GM23338 (cell line): Measurements from ENCODE around the gene LRRC18. TPM values are rescaled to one million over a fixed set of nuclear protein-coding genes. Genes with fewer than 3 reads are reported as not detected.

Experiments used
- ATAC-seq: fragments of 200-7000 bp; cut with Tn5 transposase; 3 replicates; pipeline ENCODE4 v1.9.1; 2020
- DNase-seq: peaks from one replicate; pipeline ENCODE4 v3.0.0-alpha.2; 2015; ENCODE audit warnings: low spot score
- H2AFZ ChIP-seq: fragments of 200-600 bp; sonication (generic); 2 replicates; pipeline ENCODE4 v1.8.0; 2016; ENCODE audit warnings: antibody characterized with exemption, mild to moderate bottlenecking, moderate library complexity
- H3F3A ChIP-seq: fragments of 200-600 bp; sonication (generic); replicated peaks from 2 replicates; pipeline ENCODE4 v1.8.0; 2017; ENCODE audit warnings: antibody characterized with exemption, mixed run types, low read depth
- H3K27ac ChIP-seq: fragments of 200-600 bp; sonication (generic); 2 replicates; pipeline ENCODE4 v1.6.1; 2016; ENCODE audit warnings: low read depth
- H3K27me3 ChIP-seq: fragments of 200-600 bp; sonication (generic); 2 replicates; pipeline ENCODE4 v1.8.0; 2016; ENCODE audit warnings: mild to moderate bottlenecking, mixed run types, moderate library complexity; ENCODE audit not compliant: insufficient read depth
- H3K36me3 ChIP-seq: fragments of 200-600 bp; sonication (generic); 2 replicates; pipeline ENCODE4 v1.8.0; 2016; ENCODE audit warnings: mild to moderate bottlenecking; ENCODE audit not compliant: insufficient read depth
- H3K4me1 ChIP-seq: fragments of 200-600 bp; sonication (generic); 2 replicates; pipeline ENCODE4 v1.8.0; 2016; ENCODE audit warnings: mild to moderate bottlenecking, moderate library complexity; ENCODE audit not compliant: insufficient read depth
- H3K4me2 ChIP-seq: fragments of 200-600 bp; sonication (generic); 2 replicates; pipeline ENCODE4 v1.7.1; 2017; ENCODE audit warnings: mixed run types
- H3K4me3 ChIP-seq: fragments of 200-600 bp; sonication (generic); 2 replicates; pipeline ENCODE4 v1.6.1; 2016; ENCODE audit warnings: mixed run types
- H3K79me2 ChIP-seq: fragments of 200-600 bp; sonication (generic); replicated peaks from 2 replicates; pipeline ENCODE4 v1.8.0; 2017; ENCODE audit warnings: mild to moderate bottlenecking; ENCODE audit not compliant: insufficient read depth
- H3K9me2 ChIP-seq: fragments of 200-600 bp; sonication (generic); 2 replicates; pipeline ENCODE4 v1.8.0; 2017; ENCODE audit not compliant: insufficient read depth
- H4K20me1 ChIP-seq: fragments of 200-600 bp; sonication (generic); replicated peaks from 2 replicates; pipeline ENCODE4 v1.8.0; 2017; ENCODE audit warnings: mild to moderate bottlenecking; ENCODE audit not compliant: insufficient read depth
- H3K27ac Mint-ChIP-seq: 2 replicates; pipeline ENCODE4 v1.8.0; 2020; ENCODE audit warnings: inconsistent platforms, mild to moderate bottlenecking, moderate library complexity, mixed read lengths
- H3K27me3 Mint-ChIP-seq: 3 replicates; pipeline ENCODE4 v1.8.0; 2022; ENCODE audit warnings: low read depth, mild to moderate bottlenecking, moderate library complexity, mixed read lengths, inconsistent platforms; ENCODE audit not compliant: insufficient read depth, poor library complexity
- H3K36me3 Mint-ChIP-seq: 3 replicates; pipeline ENCODE4 v1.8.0; 2021; ENCODE audit warnings: low read depth, mild to moderate bottlenecking, inconsistent platforms, moderate library complexity, mixed read lengths
- H3K4me1 Mint-ChIP-seq: 3 replicates; pipeline ENCODE4 v1.8.0; 2020; ENCODE audit warnings: mild to moderate bottlenecking, inconsistent platforms, mixed read lengths
- H3K4me3 Mint-ChIP-seq: 3 replicates; pipeline ENCODE4 v1.8.0; 2021; ENCODE audit warnings: moderate library complexity, mild to moderate bottlenecking, inconsistent platforms, mixed read lengths
- H3K9me3 Mint-ChIP-seq: 3 replicates; pipeline ENCODE4 v1.8.0; 2020; ENCODE audit warnings: moderate library complexity, mild to moderate bottlenecking, inconsistent platforms, mixed read lengths
- CREB1 ChIP-seq: fragments of 250-450 bp; sonication (Bioruptor Pico); IDR thresholded peaks from 2 replicates; pipeline ENCODE4 v1.5.0; 2020; ENCODE audit warnings: low read depth, mild to moderate bottlenecking, moderate library complexity
- ETS1 ChIP-seq: IDR thresholded peaks from 2 replicates; pipeline ENCODE4 v1.6.1; 2016; ENCODE audit warnings: antibody characterized with exemption
- EZH2phosphoT487 ChIP-seq: fragments of 200-600 bp; sonication (generic); IDR thresholded peaks from one replicate; pipeline ENCODE4 v1.8.1; 2018; ENCODE audit warnings: antibody characterized with exemption; ENCODE audit not compliant: unreplicated experiment
- STAT1 ChIP-seq: IDR thresholded peaks from one replicate; pipeline ENCODE4 v1.6.1; 2016; ENCODE audit warnings: antibody characterized with exemption; ENCODE audit not compliant: unreplicated experiment
- ZNF114 ChIP-seq: fragments of 250-450 bp; sonication (Bioruptor Pico); IDR thresholded peaks from 2 replicates; pipeline ENCODE4 v1.5.0; 2020; ENCODE audit warnings: mild to moderate bottlenecking, moderate library complexity
- ZNF331 ChIP-seq: fragments of 250-450 bp; sonication (Bioruptor Pico); IDR thresholded peaks from 2 replicates; pipeline ENCODE4 v1.5.0; 2020; ENCODE audit warnings: low read depth, mild to moderate bottlenecking, moderate library complexity
- ZNF462 ChIP-seq: fragments of 250-450 bp; sonication (Bioruptor Pico); IDR thresholded peaks from 2 replicates; pipeline ENCODE4 v1.5.0; 2020; ENCODE audit warnings: mild to moderate bottlenecking, moderate library complexity
- polyA plus RNA-seq: library from polyadenylated mRNA; unstranded; fragments of >200 nt; fragmentation: Nextera tagmentation; extraction: Ambion mirVana; gene quantifications from 2 replicates; pipeline ENCODE4 v1.2.1, GENCODE V29; 2016
- total RNA-seq: library from RNA; depleted of rRNA; stranded (reverse); fragments of >200 nt; shearing (Covaris generic); gene quantifications from 2 replicates; pipeline ENCODE4 v1.2.3, GENCODE V29; 2014

Gene LRRC18
- total and polyA plus RNA-seq, 2 experiments from 2014 or later: not detected

- TF ChIP-seq ZNF462 (CRISPR knock-in tag) (no peak), ETS1 (no peak), EZH2phosphoT487 (no peak)
Measured at GRCh38 chr10:48904861-48905260, 34.8 kb downstream of the LRRC18 start (continued).

- no peaks in the 10 kb centered on the region for H3K9me2 ChIP-seq
- Mint-ChIP-seq H3K27me3 (no peaks in the 10 kb centered on the region), H3K4me3 (no peak overlapping the region), H3K27ac (no peak overlapping the region), H3K36me3 (no peaks in the 10 kb centered on the region), H3K9me3 (no peaks in the 10 kb centered on the region), H3K4me1 (peaks cover 6% of the 10 kb centered on the region; the same call in 2 of the 3 replicates)
- H3K4me1 ChIP-seq: no peaks in the 10 kb centered on the region
- no peak overlapping the region for H2AFZ ChIP-seq
- no peaks in the 10 kb centered on the region for H3K36me3 ChIP-seq
- H4K20me1 ChIP-seq: no peaks in the 10 kb centered on the region
- ATAC-seq: no peak
- no peak overlapping the region for H3K4me2 ChIP-seq
- H3K79me2 ChIP-seq: no peaks in the 10 kb centered on the region
- DNase-seq: no peak
- no peak overlapping the region for H3K4me3 ChIP-seq
- no peak overlapping the region for H3K27ac ChIP-seq
- no peaks in the 10 kb centered on the region for H3K27me3 ChIP-seq
- no peaks in the 10 kb centered on the region for H3F3A ChIP-seq
- TF ChIP-seq EZH2phosphoT487 (no peak), ZNF114 (CRISPR knock-in tag) (no peak), CREB1 (CRISPR knock-in tag) (no peak), ZNF462 (CRISPR knock-in tag) (no peak), ETS1 (no peak), ZNF331 (CRISPR knock-in tag) (no peak), STAT1 (no peak)
Measured at GRCh38 chr10:48903151-48903550, 36.5 kb downstream of the LRRC18 start.
